ENCODE results near the gene NR5A2.

Gene NR5A2

GRCh38 chr1:200027264-200027823 is at the start of gene NR5A2:
Gene NR5A2, plus strand, starts transcription at chr1:200027710. Its CDS starts 138 bp downstream, at chr1:200027848.
- no peak for DNase-seq

GRCh38 chr1:199978408-199978940 is 49.0 kb upstream of the NR5A2 start:
- no peak for DNase-seq

GRCh38 chr1:199979071-199979470 is 48.4 kb upstream of the NR5A2 start:
- DNase-seq: no peak

GRCh38 chr1:199981584-199981983 is 45.9 kb upstream of the NR5A2 start:
- no peak for DNase-seq

GRCh38 chr1:199982606-199983005 is 44.9 kb upstream of the NR5A2 start:
- DNase-seq: no peak

- no peak for DNase-seq
These were observed 44.0 kb upstream of the NR5A2 start for GRCh38 chr1:199983531-199983930.

- DNase-seq: no peak
These were observed 32.3 kb upstream of the NR5A2 start for GRCh38 chr1:199995096-199995685.

GRCh38 chr1:200005165-200005564 is 22.3 kb upstream of the NR5A2 start:
- no peak for DNase-seq

- DNase-seq: no peak
These were observed 20.8 kb upstream of the NR5A2 start for GRCh38 chr1:200006711-200007110.

- no peak for DNase-seq
These were observed 11.7 kb upstream of the NR5A2 start for GRCh38 chr1:200015811-200016210.

GRCh38 chr1:200021577-200022238 is 5.8 kb upstream of the NR5A2 start:
- no peak for DNase-seq

- DNase-seq: no peak
These were observed 5.2 kb upstream of the NR5A2 start for GRCh38 chr1:200022239-200022804.

GRCh38 chr1:200028586-200029034 is 1.1 kb downstream of the NR5A2 start:
- DNase-seq: no peak

- no peak for DNase-seq
These were observed 1.7 kb downstream of the NR5A2 start for GRCh38 chr1:200029035-200029821.

- DNase-seq: no peak
These were observed 2.3 kb downstream of the NR5A2 start for GRCh38 chr1:200029822-200030152.

GRCh38 chr1:200030791-200031190 is 3.3 kb downstream of the NR5A2 start:
- DNase-seq: no peak

- DNase-seq: no peak
These were observed 6.2 kb downstream of the NR5A2 start for GRCh38 chr1:200033511-200034261.

- DNase-seq: no peak
These were observed 6.7 kb downstream of the NR5A2 start for GRCh38 chr1:200034262-200034557.

GRCh38 chr1:200034761-200035396 is 7.4 kb downstream of the NR5A2 start:
- no peak for DNase-seq

GRCh38 chr1:200035397-200035955 is 8.0 kb downstream of the NR5A2 start:
- DNase-seq: no peak

GRCh38 chr1:200035956-200036618 is 8.6 kb downstream of the NR5A2 start:
- DNase-seq: no peak

Measured in SIG-M5 (cell line).